ENCODE data around the gene SLC38A10. TPM values are rescaled to one million over a fixed set of nuclear protein-coding genes. Genes with fewer than 3 reads are reported as not detected.

SLC38A10 gene
- polyA plus RNA-seq, 1 of the 3 experiments (the other 2 are of a cell fraction): 82.2 TPM

DNA sequence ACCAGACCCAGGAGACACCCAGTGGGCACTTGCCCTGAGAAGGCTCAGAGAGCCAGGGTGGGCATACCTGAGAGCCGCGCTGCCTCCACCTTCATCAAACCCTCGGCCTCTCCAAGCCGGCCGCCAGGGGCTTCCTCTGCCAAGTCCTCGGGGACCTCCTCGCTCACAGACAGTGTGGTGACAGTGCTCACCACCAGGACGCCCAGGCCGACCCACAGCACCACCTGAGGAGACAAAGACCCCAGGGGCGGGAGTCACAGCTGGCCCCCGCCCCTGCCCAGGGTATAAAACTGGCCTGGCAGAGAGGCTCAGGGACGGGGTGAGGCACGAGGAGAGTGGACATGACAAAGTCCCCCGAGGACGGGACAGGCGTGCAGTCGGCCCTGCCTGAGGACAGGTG, 34.9 kb downstream of the SLC38A10 start:
- Histone ChIP-seq H3K79me2 (ENCODE audit: insufficient read depth) (no peaks in the 10 kb centered on the region), H3K4me3 (ENCODE audit: low read depth in 2 of 2, low read length in 1 of 2) (no peak overlapping the region), H2AFZ (ENCODE audit: low read depth) (no peak overlapping the region), H3K9me2 (no peaks in the 10 kb centered on the region), H3K4me1 (ENCODE audit: control insufficient read depth in 1 of 2, insufficient read depth in 2 of 2, low read depth in 1 of 2, low read length in 1 of 2) (peaks cover 0 to 15% of the 10 kb centered on the region in 2 experiments; a peak in 1 of 4 replicates), H3K9me3 (no peaks in the 10 kb centered on the region), H3K4me2 (no peak overlapping the region), H3K36me3 (replicated peaks in 1 of 2; ENCODE audit: control insufficient read depth in 1 of 2, insufficient read depth in 2 of 2, low read length in 1 of 2) (peaks cover 28 to 72% of the 10 kb centered on the region in 2 experiments), H3K27me3 (ENCODE audit: insufficient read depth) (no peaks in the 10 kb centered on the region), H4K20me1 (ENCODE audit: insufficient read depth) (peaks cover 10% of the 10 kb centered on the region; the same call in 1 of the 2 replicates), H3F3A (replicated peaks; ENCODE audit: insufficient read depth) (no peaks in the 10 kb centered on the region), H3K9ac (no peak overlapping the region), H3K27ac (ENCODE audit: low read depth in 2 of 2, low read length in 1 of 2) (no peak overlapping the region)
- POLR2A ChIA-PET: interaction anchor here (0.6 to 0.7 kb wide), 2 partner anchors 23 to 31 kb away, joined by 3 read pairs; no protein-coding TSS in a partner anchor
- CTCF ChIA-PET: interaction anchor here (1.3 to 11.3 kb wide), 2 partner anchors 169 to 222 kb away, joined by 4 to 140 read pairs; no protein-coding TSS in a partner anchor
- TF ChIP-seq NFIC (IDR thresholded peaks at IDR 0.05; ENCODE audit: borderline replicate concordance) (no peak), JUND (IDR thresholded peaks at IDR 0.05) (no peak), FOSL2 (IDR thresholded peaks at IDR 0.05; ENCODE audit: borderline replicate concordance, low read depth) (no peak), RAD21 (IDR thresholded peaks at IDR 0.05; ENCODE audit: low read length) (no peak), MXI1 (IDR thresholded peaks at IDR 0.05; ENCODE audit: low read depth, low read length) (no peak), RFX5 (IDR thresholded peaks at IDR 0.05; ENCODE audit: low read length) (no peak), NRF1 (IDR thresholded peaks at IDR 0.05; ENCODE audit: low read depth, low read length) (no peak), TEAD4 (IDR thresholded peaks at IDR 0.05; ENCODE audit: borderline replicate concordance, insufficient read depth) (no peak), RXRA (IDR thresholded peaks at IDR 0.05; ENCODE audit: borderline replicate concordance, low read depth) (no peak), REST (IDR thresholded peaks at IDR 0.05; ENCODE audit: low read depth, low read length) (no peak), FOXJ3 (CRISPR knock-in tag; IDR thresholded peaks at IDR 0.05) (no peak), ELF1 (IDR thresholded peaks at IDR 0.05) (no peak), POLR2AphosphoS5 (IDR thresholded peaks at IDR 0.05; ENCODE audit: low read depth, low read length) (no peak), TAF1 (IDR thresholded peaks at IDR 0.05; ENCODE audit: borderline replicate concordance, low read depth, low read length) (no peak), USF2 (IDR thresholded peaks at IDR 0.05; ENCODE audit: borderline replicate concordance, low read depth, low read length) (no peak), EP300 (IDR thresholded peaks at IDR 0.05; ENCODE audit: borderline replicate concordance in 1 of 2, low read depth in 1 of 2, low read length in 1 of 2) (no peak)
- TF ChIP-seq, protein P1, sequence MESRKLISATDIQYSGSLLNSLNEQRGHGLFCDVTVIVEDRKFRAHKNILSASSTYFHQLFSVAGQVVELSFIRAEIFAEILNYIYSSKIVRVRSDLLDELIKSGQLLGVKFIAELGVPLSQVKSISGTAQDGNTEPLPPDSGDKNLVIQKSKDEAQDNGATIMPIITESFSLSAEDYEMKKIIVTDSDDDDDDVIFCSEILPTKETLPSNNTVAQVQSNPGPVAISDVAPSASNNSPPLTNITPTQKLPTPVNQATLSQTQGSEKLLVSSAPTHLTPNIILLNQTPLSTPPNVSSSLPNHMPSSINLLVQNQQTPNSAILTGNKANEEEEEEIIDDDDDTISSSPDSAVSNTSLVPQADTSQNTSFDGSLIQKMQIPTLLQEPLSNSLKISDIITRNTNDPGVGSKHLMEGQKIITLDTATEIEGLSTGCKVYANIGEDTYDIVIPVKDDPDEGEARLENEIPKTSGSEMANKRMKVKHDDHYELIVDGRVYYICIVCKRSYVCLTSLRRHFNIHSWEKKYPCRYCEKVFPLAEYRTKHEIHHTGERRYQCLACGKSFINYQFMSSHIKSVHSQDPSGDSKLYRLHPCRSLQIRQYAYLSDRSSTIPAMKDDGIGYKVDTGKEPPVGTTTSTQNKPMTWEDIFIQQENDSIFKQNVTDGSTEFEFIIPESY (IDR thresholded peaks at IDR 0.05; ENCODE audit: borderline replicate concordance, low read depth): no peak
- WGBS (ENCODE audit: low lambda C conversion rate): 96% methylated on average over 17 of the region's 17 CpGs
- DNase-seq: no peak

Data from SK-N-SH (cell line).